Motor neuron (in vitro differentiated cells): ENCODE measurements around the gene PFN3. TPM values are rescaled to one million over a fixed set of nuclear protein-coding genes. Genes with fewer than 3 reads are reported as not detected.

Source experiments
- ATAC-seq, 8 experiments: fragments of 200-7000 bp; cut with Tn5 transposase; replicated peaks in 6 of 8; 2 replicates each; pipeline ENCODE4 v1.8.0; 2021; ENCODE audit warnings: mild to moderate bottlenecking in 8 of 8, moderate library complexity in 8 of 8
- H3K27ac ChIP-seq, 2 donors: fragments of 250-450 bp; sonication (Bioruptor Pico); 2 replicates each; pipeline ENCODE4 v1.9.0; 2021; ENCODE audit warnings: antibody characterized with exemption in 2 of 2, mild to moderate bottlenecking in 2 of 2, moderate library complexity in 1 of 2
- H3K4me1 ChIP-seq, 2 donors: fragments of 250-450 bp; sonication (Bioruptor Pico); replicated peaks in 1 of 2; 2 replicates each; pipeline ENCODE4 v1.6.1; 2021; ENCODE audit warnings: antibody characterized with exemption in 2 of 2, mild to moderate bottlenecking in 2 of 2, moderate library complexity in 1 of 2
- H3K4me3 ChIP-seq, 5 donors: fragments of 250-450 bp; sonication (Bioruptor Pico); 2 replicates each; pipeline ENCODE4 v1.9.0; 2021; ENCODE audit warnings: antibody characterized with exemption in 5 of 5, mild to moderate bottlenecking in 5 of 5, moderate library complexity in 4 of 5
- whole genome bisulfite sequencing, 10 experiments: fragments of 450-650 bp; shearing (Covaris generic); methylation state at CpG; one replicate each; pipeline ENCODE4 v1.0.0; 2022; 5-methylcytosine and 5-hydroxymethylcytosine counted together
- in situ Hi-C, 9 experiments: fragments of 400-800 bp; cut with MboI; loops; one replicate each; pipeline ENCODE4 v1.15.0; 2021; ENCODE audit warnings: low sequenced_read_pairs in 9 of 9, low pct_unique_long_range_greater_than_20kb in 2 of 9; ENCODE audit not compliant: unreplicated experiment in 9 of 9
- total RNA-seq, 8 experiments: library from RNA; unstranded; fragments of 300-600 nt; gene quantifications; 2 replicates each; pipeline versions ENCODE4 v1.2.3 to v1.2.4, GENCODE V29; 2022

PFN3 gene
- under 1 TPM in 1 of 8 experiments, not detected in 7; 0.92 TPM for total RNA-seq

- Histone ChIP-seq H3K4me1 (peaks cover 10 to 12% of the 10 kb centered on the region in 2 donors), H3K27ac (no peak within 1 kb of the TSS), H3K4me3 (peak within 1 kb of the TSS in 1 of 5 donors; percentile 7)
- 12 to 100% (median 38%) methylated on average over 1 to 16 of the region's 92 CpGs; no CpG with 5 or more reads in 4 of the 10 experiments for WGBS, 10 experiments
- peak in 1 of 8 experiments; percentile 2 for ATAC-seq
- in situ Hi-C loops: loop anchor here in 2 of 9 experiments (25.0 kb wide), 2 partner anchors 87 to 112 kb away; partner anchors contain the start of genes DDX41 (in 1 of the 2), DOK3 (in 1 of the 2) and PDLIM7 (in 1 of the 2)
These were observed at the start of gene PFN3 for GRCh38 chr5:177399997-177400868. PFN3 (minus strand) TSS chr5:177400661; CDS start chr5:177400576, 85 bp downstream.

- in situ Hi-C loops: no loop called here
- Histone ChIP-seq H3K27ac (no peak overlapping the region), H3K4me3 (no peak overlapping the region), H3K4me1 (peaks cover 32 to 41% of the 10 kb centered on the region in 2 donors)
- no peak for ATAC-seq
- 80 to 100% (median 93%) methylated on average over 1 to 6 of the region's 18 CpGs; no CpG with 5 or more reads in 5 of the 10 experiments for WGBS, 10 experiments
These were observed 48.9 kb upstream of the PFN3 start for GRCh38 chr5:177449140-177450061.

GRCh38 chr5:177448244-177448950, 47.9 kb upstream of the PFN3 start:
- in situ Hi-C loops: no loop called here
- ATAC-seq: no peak
- H3K27ac ChIP-seq: no peak overlapping the region
- 80 to 100% (median 100%) methylated on average over 1 to 3 of the region's 6 CpGs; no CpG with 5 or more reads in 2 of the 10 experiments for WGBS, 10 experiments
- peaks cover 28 to 35% of the 10 kb centered on the region in 2 donors for H3K4me1 ChIP-seq
- H3K4me3 ChIP-seq: no peak overlapping the region

- peak overlapping the region; percentile 83 to 91 for H3K27ac ChIP-seq
- H3K4me1 ChIP-seq: peaks cover 28 to 33% of the 10 kb centered on the region in 2 donors
- in situ Hi-C loops: no loop called here
- 8 to 53% (median 26%) methylated on average over 1 to 9 of the region's 23 CpGs; no CpG with 5 or more reads in 6 of the 10 experiments for WGBS, 10 experiments
- peak; percentile 2 to 47 (median 32) for ATAC-seq
- peak overlapping the region; percentile 53 to 90 (median 67) for H3K4me3 ChIP-seq
These were observed 47.3 kb upstream of the PFN3 start for GRCh38 chr5:177447611-177448243.

- peak; percentile 30 to 76 (median 66) for ATAC-seq
- Histone ChIP-seq H3K27ac (peak overlapping the region; percentile 83 to 91), H3K4me3 (peak overlapping the region; percentile 53 to 90 (median 67)), H3K4me1 (peaks cover 28 to 33% of the 10 kb centered on the region in 2 donors)
- WGBS, 10 experiments: no CpG with 5 or more reads among the region's 52 CpGs
- in situ Hi-C loops: no loop called here
These were observed 46.7 kb upstream of the PFN3 start for GRCh38 chr5:177447066-177447610.

- peak within 1 kb of the TSS; percentile 53 to 90 (median 67) for H3K4me3 ChIP-seq
- peak within 1 kb of the TSS; percentile 83 to 91 for H3K27ac ChIP-seq
- WGBS, 10 experiments: 0% methylated on average over 2 of the region's 89 CpGs; no CpG with 5 or more reads in 8 of the 10 experiments
- in situ Hi-C loops: no loop called here
- peaks cover 28 to 33% of the 10 kb centered on the region in 2 donors for H3K4me1 ChIP-seq
- ATAC-seq: peak; percentile 60 to 71 (median 64)
These were observed 46.0 kb upstream of the PFN3 start, which contains the start of gene PRR7 for GRCh38 chr5:177446200-177447065. PRR7 (plus strand) TSS chr5:177446814; CDS start chr5:177455068, 8,254 bp downstream.

- ATAC-seq: no peak
- no peak overlapping the region for H3K27ac ChIP-seq
- in situ Hi-C loops: no loop called here
- 0 to 47% (median 16%) methylated on average over 1 to 7 of the region's 8 CpGs; no CpG with 5 or more reads in 1 of the 10 experiments for WGBS, 10 experiments
- H3K4me3 ChIP-seq: peak overlapping the region; percentile 53 to 90 (median 67)
- H3K4me1 ChIP-seq: peaks cover 28 to 33% of the 10 kb centered on the region in 2 donors
These were observed 45.4 kb upstream of the PFN3 start for GRCh38 chr5:177445917-177446199.

- in situ Hi-C loops: no loop called here
- WGBS, 10 experiments: 45 to 89% (median 66%) methylated on average over 1 to 7 of the region's 10 CpGs
- no peak for ATAC-seq
- Histone ChIP-seq H3K4me1 (peaks cover 28 to 33% of the 10 kb centered on the region in 2 donors), H3K4me3 (peak overlapping the region in 2 of 5 donors; percentile 53 to 70), H3K27ac (no peak overlapping the region)
These were observed 44.8 kb upstream of the PFN3 start for GRCh38 chr5:177445052-177445916.

GRCh38 chr5:177444106-177445051, 43.9 kb upstream of the PFN3 start:
- Histone ChIP-seq H3K4me3 (no peak overlapping the region), H3K4me1 (peaks cover 27 to 33% of the 10 kb centered on the region in 2 donors), H3K27ac (no peak overlapping the region)
- WGBS, 10 experiments: 52 to 100% (median 73%) methylated on average over 1 to 3 of the region's 7 CpGs; no CpG with 5 or more reads in 6 of the 10 experiments
- ATAC-seq: no peak
- in situ Hi-C loops: no loop called here
